IMR-90 (cell line): Measurements from ENCODE around the gene CUL4A. TPM values are rescaled to one million over a fixed set of nuclear protein-coding genes. Genes with fewer than 3 reads are reported as not detected.

Experiments used
- ATAC-seq: fragments of 200-7000 bp; cut with Tn5 transposase; 2 replicates; pipeline ENCODE4 v1.9.1; 2020; ENCODE audit warnings: low read depth, mild to moderate bottlenecking, moderate library complexity
- BruUV-seq: library from RNA; stranded (reverse); fragments of 400-500 nt; replicated peaks from 2 replicates; lab custom pipeline; 2021; lab: Mats Ljungman, UMichigan
- CTCF ChIA-PET: fragments of 300-600 bp; formaldehyde crosslinking; extraction: SDS; loops from one replicate; lab custom pipeline; 2021; ENCODE audit warnings: antibody characterized with exemption; lab: Yijun Ruan, JAX
- POLR2A ChIA-PET: fragments of 300-600 bp; sonication (Branson Sonifier 250); formaldehyde crosslinking; loops from one replicate; lab custom pipeline; 2022; ENCODE audit warnings: antibody characterized with exemption; ENCODE audit not compliant: unreplicated experiment; lab: Charles Lee
- DNase-seq: peaks from one replicate; pipeline ENCODE4 v3.0.0; 2013
- H2AFZ ChIP-seq: replicated peaks from 2 replicates; pipeline ENCODE3; 2013; ENCODE audit warnings: low read length, mild to moderate bottlenecking; ENCODE audit not compliant: poor library complexity
- H2AK5ac ChIP-seq: 2 replicates; pipeline ENCODE4 v1.6.1; 2013; ENCODE audit warnings: low read depth, low read length, inconsistent platforms
- H2AK9ac ChIP-seq: replicated peaks from 2 replicates; pipeline ENCODE3; 2013; ENCODE audit warnings: mild to moderate bottlenecking, low read depth, low read length, moderate library complexity; ENCODE audit not compliant: poor library complexity
- H2BK120ac ChIP-seq: 2 replicates; pipeline ENCODE4 v1.6.1; 2013; ENCODE audit warnings: low read depth, low read length, inconsistent platforms
- H2BK15ac ChIP-seq: 3 replicates; pipeline ENCODE4 v1.6.1; 2013; ENCODE audit warnings: low read depth, low read length, inconsistent platforms
- H2BK20ac ChIP-seq: 2 replicates; pipeline ENCODE4 v1.6.1; 2013; ENCODE audit warnings: low read depth, mild to moderate bottlenecking, inconsistent platforms, low read length, moderate library complexity
- H2BK5ac ChIP-seq: 2 replicates; pipeline ENCODE4 v1.6.1; 2013; ENCODE audit warnings: mild to moderate bottlenecking, low read depth, low read length, inconsistent platforms; ENCODE audit not compliant: poor library complexity, severe bottlenecking
- H3K14ac ChIP-seq: replicated peaks from 2 replicates; pipeline ENCODE4 v1.6.1; 2013; ENCODE audit warnings: low read depth, low read length, inconsistent platforms
- H3K18ac ChIP-seq: 2 replicates; pipeline ENCODE4 v1.6.1; 2013; ENCODE audit warnings: low read depth, low read length, control low read depth
- H3K23ac ChIP-seq: 2 replicates; pipeline ENCODE4 v1.6.1; 2013; ENCODE audit warnings: low read depth, low read length, inconsistent platforms
- H3K27ac ChIP-seq: 2 replicates; pipeline ENCODE4 v1.5.1; 2013; ENCODE audit warnings: mild to moderate bottlenecking, control low read depth, low read length; ENCODE audit not compliant: insufficient read depth
- H3K27me3 ChIP-seq: 2 replicates; pipeline ENCODE4 v1.6.1; 2013; ENCODE audit warnings: low read length; ENCODE audit not compliant: control insufficient read depth, insufficient read depth
- H3K36me3 ChIP-seq: 2 replicates; pipeline ENCODE4 v1.6.1; 2013; ENCODE audit warnings: low read length, mixed read lengths; ENCODE audit not compliant: control insufficient read depth, insufficient read depth
- H3K4ac ChIP-seq: 2 replicates; pipeline ENCODE4 v1.6.1; 2013; ENCODE audit warnings: low read depth, low read length, inconsistent platforms
- H3K4me1 ChIP-seq: 2 replicates; pipeline ENCODE4 v1.6.1; 2013; ENCODE audit warnings: low read length, mixed read lengths; ENCODE audit not compliant: control insufficient read depth, insufficient read depth
- H3K4me2 ChIP-seq: 2 replicates; pipeline ENCODE4 v1.6.1; 2013; ENCODE audit warnings: low read depth, mild to moderate bottlenecking, control low read depth, low read length, moderate library complexity
- H3K4me3 ChIP-seq: 2 replicates; pipeline ENCODE4 v1.5.1; 2013; ENCODE audit warnings: low read depth, mild to moderate bottlenecking, control low read depth, low read length, moderate library complexity; ENCODE audit not compliant: insufficient read depth
- H3K56ac ChIP-seq: 2 replicates; pipeline ENCODE4 v1.6.1; 2013; ENCODE audit warnings: low read length, inconsistent platforms; ENCODE audit not compliant: insufficient read depth; ENCODE audit errors: extremely low read depth
- H3K79me1 ChIP-seq, 2 experiments: 2 replicates each; pipeline ENCODE4 v1.6.1; 2013; ENCODE audit warnings: low read length in 2 of 2, inconsistent platforms in 1 of 2, low read depth in 1 of 2
- H3K9ac ChIP-seq: 2 replicates; pipeline ENCODE4 v1.6.1; 2013; ENCODE audit warnings: low read depth, low read length, control low read depth
- H3K9me1 ChIP-seq: 2 replicates; pipeline ENCODE4 v1.6.1; 2013; ENCODE audit warnings: low read length, inconsistent platforms; ENCODE audit not compliant: insufficient read depth
- H3K9me3 ChIP-seq: 2 replicates; pipeline ENCODE4 v1.6.1; 2013; ENCODE audit warnings: low read length; ENCODE audit not compliant: control insufficient read depth, insufficient read depth
- H4K20me1 ChIP-seq: 2 replicates; pipeline ENCODE4 v1.6.1; 2013; ENCODE audit warnings: low read length, inconsistent platforms; ENCODE audit not compliant: insufficient read depth
- H4K5ac ChIP-seq: 2 replicates; pipeline ENCODE4 v1.6.1; 2013; ENCODE audit warnings: mild to moderate bottlenecking, low read depth, low read length, control low read depth
- H4K8ac ChIP-seq, 2 experiments: 2 replicates each; pipeline ENCODE4 v1.6.1; 2013; ENCODE audit warnings: low read depth in 2 of 2, low read length in 2 of 2, control low read depth in 1 of 2, inconsistent platforms in 1 of 2
- H4K91ac ChIP-seq: 2 replicates; pipeline ENCODE4 v1.6.1; 2013; ENCODE audit warnings: low read depth, low read length, inconsistent platforms; ENCODE audit not compliant: insufficient read depth
- BHLHE40 ChIP-seq: fragments of 150-350 bp; IDR thresholded peaks from 2 replicates; pipeline ENCODE4 v1.6.1; 2016; ENCODE audit warnings: mild to moderate bottlenecking, low read depth, low read length
- CEBPB ChIP-seq: IDR thresholded peaks from 2 replicates; pipeline ENCODE4 v1.6.1; 2012; ENCODE audit warnings: low read depth, low read length, improper control_type of control experiment
- CHD1 ChIP-seq: IDR thresholded peaks from 2 replicates; pipeline ENCODE4 v1.6.1; 2012; ENCODE audit warnings: low read depth, low read length, improper control_type of control experiment
- FOS ChIP-seq: fragments of 150-350 bp; IDR thresholded peaks from 2 replicates; pipeline ENCODE4 v1.6.1; 2016; ENCODE audit warnings: low read depth, low read length
- MAFK ChIP-seq: IDR thresholded peaks from 2 replicates; pipeline ENCODE4 v1.6.1; 2012; ENCODE audit warnings: low read depth, low read length, improper control_type of control experiment
- POLR2A ChIP-seq: IDR thresholded peaks from 2 replicates; pipeline ENCODE4 v1.6.1; 2012; ENCODE audit warnings: mild to moderate bottlenecking, low read depth, low read length
- RAD21 ChIP-seq: IDR thresholded peaks from 2 replicates; pipeline ENCODE4 v1.6.1; 2012; ENCODE audit warnings: low read length, improper control_type of control experiment
- RCOR1 ChIP-seq: IDR thresholded peaks from 2 replicates; pipeline ENCODE4 v1.6.1; 2012; ENCODE audit warnings: mild to moderate bottlenecking, low read length, improper control_type of control experiment; ENCODE audit not compliant: insufficient replicate concordance
- whole genome bisulfite sequencing, 2 experiments: methylation state at CpG; one replicate each; pipeline versions ENCODE4 v1.1.5 to v1.1.7; 2013; ENCODE audit warnings: missing lambda C conversion rate in 2 of 2; ENCODE audit not compliant: insufficient read length in 1 of 2; ENCODE audit errors: extremely low coverage in 2 of 2; 5-methylcytosine and 5-hydroxymethylcytosine counted together
- dilution Hi-C: fragments of 300-500 bp; cut with HindIII; formaldehyde crosslinking; loops from one replicate; pipeline ENCODE4 v1.14.3; 2018; ENCODE audit warnings: low sequenced_read_pairs; ENCODE audit not compliant: unreplicated experiment
- in situ Hi-C: fragments of 300-500 bp; cut with MboI; formaldehyde crosslinking; loops from 3 replicates; pipeline ENCODE4 v1.14.3; 2019; ENCODE audit warnings: low sequenced_read_pairs, inconsistent platforms, mixed read lengths
- intact Hi-C: fragments of 100-400 bp; cut with micrococcal nuclease; formaldehyde crosslinking; loops from 2 replicates; pipeline ENCODE4 v1.10.0; 2022
- polyA plus RNA-seq, 3 experiments: library from polyadenylated mRNA; depleted of rRNA; stranded (reverse); fragments of >200 nt; gene quantifications; 2 replicates each; pipeline ENCODE4 v1.2.3, GENCODE V29; 2012; ENCODE audit warnings: low replicate concordance in 1 of 3
- total RNA-seq: library from RNA; depleted of rRNA; stranded (reverse); fragments of >200 nt; gene quantifications from 2 replicates; pipeline ENCODE4 v1.2.3, GENCODE V29; 2012
- TF ChIP-seq, protein P1 (sequence below): fragments of 150-350 bp; IDR thresholded peaks from 2 replicates; pipeline ENCODE4 v1.6.1; 2016; ENCODE audit warnings: low read depth, mild to moderate bottlenecking, low read length, moderate library complexity, borderline replicate concordance
- TF ChIP-seq, protein P2 (sequence below): fragments of 150-350 bp; IDR thresholded peaks from 2 replicates; pipeline ENCODE4 v1.6.1; 2017; ENCODE audit warnings: mild to moderate bottlenecking, antibody characterized with exemption, low read length, low read depth

CUL4A gene
- total and polyA plus RNA-seq, 2 of the 4 experiments (the other 2 are of a cell fraction): 86.0 to 146 TPM

DNA sequence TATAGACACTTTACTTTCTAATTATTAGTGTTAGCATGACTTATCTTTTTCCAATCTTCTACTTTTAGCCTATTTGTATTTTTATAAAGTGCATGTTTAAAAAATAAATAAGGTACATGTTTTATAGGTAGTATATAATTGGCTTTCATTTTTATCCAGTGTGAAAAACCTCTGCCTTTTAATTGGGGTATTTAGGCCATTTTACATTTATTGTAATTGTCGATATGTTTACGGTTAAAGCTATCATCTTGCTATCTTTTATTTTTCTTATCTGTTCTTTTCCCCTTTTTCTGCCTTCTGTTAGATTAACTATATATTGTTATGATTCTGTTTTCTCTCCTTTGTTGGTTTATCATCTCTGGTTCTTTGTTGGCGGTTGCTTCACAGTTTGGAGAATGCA is 41.8 kb upstream of the CUL4A start:
- Histone ChIP-seq H3K23ac (no peak overlapping the region), H2AK5ac (no peak overlapping the region), H3K4me2 (no peak overlapping the region), H3K4me1 (peaks cover 8% of the 10 kb centered on the region), H3K4me3 (no peak overlapping the region), H4K8ac (no peak overlapping the region), H3K36me3 (peaks cover 23% of the 10 kb centered on the region), H3K9ac (no peak overlapping the region), H2BK5ac (no peak overlapping the region), H4K20me1 (no peaks in the 10 kb centered on the region), H2BK120ac (no peak overlapping the region), H3K14ac (no peak overlapping the region), H2BK20ac (no peak overlapping the region), H3K9me1 (peaks cover 4% of the 10 kb centered on the region), H3K9me3 (0 out of 2 replicates have a peak, but pooled peaks cover 2% of the 10 kb centered on the region), H3K27ac (no peak overlapping the region), H3K4ac (no peak overlapping the region), H2AFZ (no peak overlapping the region), H3K18ac (no peak overlapping the region), H3K79me1 (peaks cover 0 to 12% of the 10 kb centered on the region in 2 experiments; a peak in 2 of 4 replicates), H3K27me3 (no peaks in the 10 kb centered on the region), H4K91ac (no peak overlapping the region), H2AK9ac (no peak overlapping the region), H2BK15ac (no peak overlapping the region), H3K56ac (no peak overlapping the region), H4K5ac (no peak overlapping the region)
- TF ChIP-seq CEBPB (no peak), BHLHE40 (no peak), RCOR1 (no peak), CHD1 (no peak), FOS (no peak), MAFK (no peak), RAD21 (no peak), POLR2A (no peak)
- TF ChIP-seq, protein P1, sequence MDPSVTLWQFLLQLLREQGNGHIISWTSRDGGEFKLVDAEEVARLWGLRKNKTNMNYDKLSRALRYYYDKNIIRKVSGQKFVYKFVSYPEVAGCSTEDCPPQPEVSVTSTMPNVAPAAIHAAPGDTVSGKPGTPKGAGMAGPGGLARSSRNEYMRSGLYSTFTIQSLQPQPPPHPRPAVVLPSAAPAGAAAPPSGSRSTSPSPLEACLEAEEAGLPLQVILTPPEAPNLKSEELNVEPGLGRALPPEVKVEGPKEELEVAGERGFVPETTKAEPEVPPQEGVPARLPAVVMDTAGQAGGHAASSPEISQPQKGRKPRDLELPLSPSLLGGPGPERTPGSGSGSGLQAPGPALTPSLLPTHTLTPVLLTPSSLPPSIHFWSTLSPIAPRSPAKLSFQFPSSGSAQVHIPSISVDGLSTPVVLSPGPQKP: no peak
- TF ChIP-seq, protein P2, sequence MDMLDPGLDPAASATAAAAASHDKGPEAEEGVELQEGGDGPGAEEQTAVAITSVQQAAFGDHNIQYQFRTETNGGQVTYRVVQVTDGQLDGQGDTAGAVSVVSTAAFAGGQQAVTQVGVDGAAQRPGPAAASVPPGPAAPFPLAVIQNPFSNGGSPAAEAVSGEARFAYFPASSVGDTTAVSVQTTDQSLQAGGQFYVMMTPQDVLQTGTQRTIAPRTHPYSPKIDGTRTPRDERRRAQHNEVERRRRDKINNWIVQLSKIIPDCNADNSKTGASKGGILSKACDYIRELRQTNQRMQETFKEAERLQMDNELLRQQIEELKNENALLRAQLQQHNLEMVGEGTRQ: no peak
- ATAC-seq (no peak), DNase-seq (no peak)
- dilution Hi-C loops: no loop called here
- ChIA-PET CTCF (no interaction called here), POLR2A (no interaction called here)
- intact Hi-C loops: no loop called here
- WGBS, 2 experiments: no CpG with 5 or more reads among the region's 3 CpGs
- in situ Hi-C loops: no loop called here
- no TSS peak for BruUV-seq
